Stimulated activated CD8-positive, alpha-beta memory T cell treated with anti-CD3 and anti-CD28 coated beads, Interleukin-4, amount 100 ng/mL, for 48 hours (primary cell): ENCODE results near the gene EPHX1.
"Not testable (repeated sequence)": the region's sequence is repeated elsewhere in the genome, so short reads cannot be mapped to it uniquely, and the experiment has no call there.

Experiments used
- DNase-seq: peaks from one replicate; pipeline ENCODE4 v3.0.0-alpha.2; 2020

Gene EPHX1

DNA sequence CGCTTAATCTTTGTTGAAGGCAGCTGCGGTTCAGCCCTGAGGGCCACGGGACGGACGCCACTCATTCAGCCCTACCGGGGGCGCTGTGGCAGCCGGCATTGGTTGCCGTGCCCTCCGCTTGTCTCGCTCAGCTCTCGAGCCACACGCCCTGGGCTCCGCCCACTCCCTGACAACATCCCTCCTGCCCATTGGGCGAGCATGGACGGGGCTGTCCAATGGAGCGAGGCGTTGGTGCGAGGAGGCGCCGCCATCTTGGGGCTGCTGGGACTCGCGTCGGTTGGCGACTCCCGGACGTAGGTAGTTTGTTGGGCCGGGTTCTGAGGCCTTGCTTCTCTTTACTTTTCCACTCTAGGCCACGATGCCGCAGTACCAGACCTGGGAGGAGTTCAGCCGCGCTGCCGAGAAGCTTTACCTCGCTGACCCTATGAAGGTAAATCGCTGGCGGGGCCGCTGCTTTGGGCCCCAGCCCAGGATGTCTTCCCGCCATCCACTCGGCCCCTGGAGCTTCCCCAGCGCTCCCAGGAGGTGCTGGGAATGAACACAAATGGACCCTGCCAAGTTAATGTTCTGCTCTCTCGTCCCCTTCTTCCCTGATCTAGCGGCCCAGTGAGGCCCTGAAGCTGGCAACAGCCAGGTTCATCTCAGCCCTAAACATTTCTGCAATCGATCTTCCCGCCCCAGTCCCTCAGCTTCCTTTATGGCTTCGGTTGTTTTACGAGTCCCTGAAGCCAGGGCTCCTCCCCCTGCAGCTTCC is 32.2 kb upstream of the EPHX1 start, which contains the start of gene SRP9:
SRP9 (plus strand) TSS at position 244 of the 754 bp plus-strand sequence; CDS start at position 359, 115 bp downstream.
- peak; percentile 97 for DNase-seq

DNA sequence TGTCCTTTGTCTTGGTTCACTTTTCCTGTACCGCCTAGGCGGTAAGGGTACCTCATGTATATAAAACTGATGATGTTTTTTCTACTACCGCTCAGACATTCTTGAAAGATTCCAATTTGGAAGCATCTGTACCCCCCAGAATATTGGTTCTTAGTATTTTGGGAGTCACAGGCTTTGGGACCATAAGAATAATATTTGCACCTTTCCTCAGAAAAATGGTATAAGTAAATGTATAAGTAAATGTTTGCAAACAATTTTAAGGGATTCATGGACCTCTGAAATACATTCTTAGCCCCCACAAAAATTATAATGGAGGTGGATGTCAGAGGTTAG is 31.6 kb upstream of the EPHX1 start:
- no peak for DNase-seq

DNA sequence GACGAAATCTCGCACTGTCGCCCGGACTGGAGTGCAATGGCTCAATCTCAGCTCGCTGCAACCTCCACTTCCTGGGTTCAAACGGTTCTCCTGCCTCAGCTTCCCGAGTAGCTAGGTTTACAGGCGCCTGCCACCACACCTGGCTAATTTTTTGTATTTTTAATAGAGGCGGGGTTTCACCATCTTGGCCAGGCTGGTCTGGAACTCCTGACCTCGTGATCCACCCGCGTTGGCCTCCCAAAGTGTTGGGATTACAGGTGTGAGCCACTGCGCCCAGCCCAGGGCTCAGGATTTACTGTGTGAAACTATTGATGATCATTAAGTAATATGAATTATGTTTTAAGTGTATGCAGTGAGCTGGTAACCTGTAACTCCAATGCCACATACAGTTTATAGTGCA is 30.8 kb upstream of the EPHX1 start:
- not testable (repeated sequence) for DNase-seq

DNA sequence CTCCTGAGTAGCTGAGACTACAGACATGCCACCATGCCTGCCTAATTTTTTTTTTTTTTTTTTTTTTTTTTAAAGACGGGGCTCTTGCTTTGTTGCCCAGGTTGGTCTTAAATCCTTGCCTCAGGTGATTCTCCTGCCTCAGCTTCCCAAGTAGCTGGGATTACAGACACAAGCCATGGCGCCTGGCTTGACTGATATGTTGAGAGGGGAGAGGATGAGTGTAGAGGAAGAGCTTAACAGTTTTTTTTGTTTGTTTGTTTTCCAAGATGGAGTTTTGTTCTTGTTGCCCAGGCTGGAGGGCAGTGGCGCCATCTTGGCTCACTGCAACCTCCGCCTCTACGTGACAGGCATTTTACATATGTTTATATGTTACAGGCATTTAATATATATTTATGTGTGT is 29.8 kb upstream of the EPHX1 start:
- DNase-seq: no peak

DNA sequence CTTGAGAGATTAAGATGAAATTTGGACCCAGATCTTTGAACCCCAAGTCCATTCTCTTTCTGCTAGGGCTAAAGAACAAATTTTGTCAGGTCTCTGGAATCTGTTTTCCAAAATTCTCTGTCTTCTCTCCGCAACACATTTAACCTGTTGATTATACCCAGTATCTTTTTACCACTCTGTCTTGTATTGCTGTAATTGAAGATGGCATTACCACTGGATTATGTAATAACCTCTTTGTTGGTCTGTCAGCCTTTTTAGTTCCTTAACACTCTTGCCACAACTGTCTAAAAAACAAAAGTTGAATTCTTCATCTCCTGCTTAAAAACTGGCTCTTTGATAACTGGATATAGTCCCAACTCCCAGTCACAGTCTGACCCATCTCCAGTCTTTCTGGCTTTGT is 29.3 kb upstream of the EPHX1 start:
- no peak for DNase-seq

DNA sequence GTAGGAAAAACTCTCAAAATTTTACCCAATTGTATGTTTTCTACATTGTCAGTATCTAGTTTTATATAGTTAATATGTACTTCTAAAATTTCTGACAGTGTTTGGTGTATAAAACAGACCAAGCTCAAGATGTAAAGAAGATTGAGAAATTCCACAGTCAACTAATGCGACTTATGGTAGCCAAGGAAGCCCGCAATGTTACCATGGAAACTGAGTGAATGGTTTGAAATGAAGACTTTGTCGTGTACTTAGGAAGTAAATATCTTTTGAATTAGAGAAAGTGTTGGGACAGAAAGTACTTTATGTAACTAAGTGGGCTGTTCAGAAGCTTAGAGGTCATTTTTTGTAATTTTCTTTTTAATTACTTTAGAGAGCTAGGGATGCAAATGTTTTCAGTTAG is 20.8 kb upstream of the EPHX1 start:
- DNase-seq: not testable (repeated sequence)

DNA sequence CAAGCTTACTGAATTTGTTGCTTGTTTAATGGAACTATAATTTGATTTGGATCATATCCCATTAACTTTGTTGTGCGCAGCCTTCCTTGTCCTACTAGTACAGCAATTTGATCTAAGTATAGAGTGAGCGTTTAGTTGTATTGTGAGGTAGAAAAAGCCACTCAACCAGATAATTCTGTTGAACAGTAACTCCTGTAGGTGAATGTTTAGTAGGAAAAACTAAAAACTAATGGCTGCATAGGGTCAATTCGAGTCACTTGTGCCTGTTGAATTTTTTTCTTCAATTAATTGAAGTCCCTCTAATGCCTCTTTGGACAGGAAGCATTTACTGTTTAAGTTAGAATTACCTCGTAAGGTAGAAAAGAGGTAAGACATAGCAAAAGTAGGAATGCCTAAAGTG is 15.0 kb upstream of the EPHX1 start:
- DNase-seq: no peak

DNA sequence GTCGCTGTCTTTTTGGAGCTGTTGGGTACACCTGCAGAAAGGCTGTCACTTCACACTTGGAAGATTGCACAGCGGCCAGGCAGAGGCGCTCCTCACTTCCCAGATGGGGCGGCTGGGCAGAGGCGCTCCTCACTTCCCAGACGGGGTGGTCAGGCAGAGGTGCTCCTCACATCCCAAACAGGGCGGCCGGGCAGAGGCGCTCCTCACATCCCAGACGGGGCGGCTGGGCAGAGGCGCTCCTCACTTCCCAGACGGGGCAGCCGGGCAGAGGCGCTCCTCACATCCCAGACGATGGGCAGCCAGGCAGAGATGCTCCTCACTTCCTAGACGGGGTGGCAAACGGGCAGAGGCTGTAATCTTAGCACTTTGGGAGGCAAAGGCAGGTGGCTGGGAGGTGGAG is 13.8 kb upstream of the EPHX1 start:
- DNase-seq: not testable (repeated sequence)

DNA sequence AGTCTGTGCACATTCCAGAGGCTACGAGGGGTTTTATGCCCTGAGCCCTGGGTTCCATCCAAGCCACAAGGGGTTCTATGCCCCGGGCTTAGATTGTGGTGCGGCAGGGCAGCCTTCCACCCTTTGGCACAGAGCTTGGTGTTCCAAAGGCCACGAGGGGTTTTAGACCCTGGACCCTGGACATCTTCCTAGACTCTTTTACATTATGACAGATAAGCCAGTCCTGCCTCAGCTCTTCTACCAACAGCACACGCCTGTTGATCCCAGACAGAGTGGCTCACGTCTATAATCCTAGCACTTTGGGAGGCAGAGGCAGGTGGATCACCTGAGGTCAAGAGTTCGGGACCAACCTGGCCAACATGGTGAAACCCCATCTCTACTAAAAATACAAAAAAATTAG is 8.8 kb upstream of the EPHX1 start:
- DNase-seq: not testable (repeated sequence)

DNA sequence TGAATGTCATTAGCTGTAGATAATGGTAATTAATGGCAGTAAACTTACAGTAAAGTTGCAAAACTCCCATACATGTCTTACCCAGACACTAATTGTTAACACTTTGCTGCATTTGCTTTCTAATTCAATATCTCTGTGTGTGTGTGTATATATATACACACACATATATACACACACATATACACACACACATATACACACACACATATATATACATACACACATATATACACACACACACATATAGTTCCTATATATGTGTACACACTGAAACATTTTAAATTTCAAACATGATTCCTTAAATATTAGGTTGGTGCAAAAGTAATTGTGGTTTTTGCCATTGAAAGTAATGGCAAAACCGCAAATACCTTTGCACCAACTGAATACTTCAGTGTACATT is 3.7 kb upstream of the EPHX1 start:
- no peak for DNase-seq

DNA sequence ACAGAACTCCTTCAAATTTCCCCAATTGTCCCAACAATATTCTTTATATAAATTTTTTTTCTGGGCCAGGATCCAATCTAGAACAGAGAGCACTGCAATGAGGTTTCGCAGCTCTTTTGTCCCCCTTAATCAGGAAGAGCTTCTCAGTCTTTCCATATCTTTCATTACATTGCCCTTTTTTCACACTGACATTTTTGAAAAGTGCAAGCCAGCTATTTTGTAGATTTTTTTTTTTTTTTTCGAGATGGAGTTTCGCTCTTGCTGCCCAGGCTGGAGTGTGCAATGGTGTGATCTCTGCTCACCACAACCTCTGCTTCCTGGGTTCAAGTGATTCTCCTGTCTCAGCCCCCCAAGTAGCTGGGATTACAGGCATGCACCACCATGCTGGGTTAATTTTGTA is 3.2 kb upstream of the EPHX1 start:
- not testable (repeated sequence) for DNase-seq

DNA sequence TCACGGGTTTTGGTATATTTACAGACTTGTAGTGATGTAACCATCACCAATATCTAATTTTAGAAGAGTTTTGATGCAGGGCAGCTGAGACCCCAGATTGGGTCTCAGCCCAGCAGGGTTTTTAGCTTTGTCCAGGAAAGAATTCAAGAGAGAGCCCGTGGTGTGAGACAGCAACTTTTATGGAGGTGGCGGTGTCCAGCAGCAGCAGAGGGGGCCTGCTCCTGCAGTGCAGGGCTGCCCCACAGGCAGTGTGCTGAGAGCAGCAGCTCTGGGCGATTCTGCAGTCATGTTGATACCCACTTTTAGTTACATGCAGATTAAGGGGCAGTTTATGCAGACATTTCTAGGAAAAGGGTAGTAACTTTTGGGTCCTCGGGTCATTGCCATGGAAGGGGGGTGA is 1.8 kb upstream of the EPHX1 start:
- no peak for DNase-seq

DNA sequence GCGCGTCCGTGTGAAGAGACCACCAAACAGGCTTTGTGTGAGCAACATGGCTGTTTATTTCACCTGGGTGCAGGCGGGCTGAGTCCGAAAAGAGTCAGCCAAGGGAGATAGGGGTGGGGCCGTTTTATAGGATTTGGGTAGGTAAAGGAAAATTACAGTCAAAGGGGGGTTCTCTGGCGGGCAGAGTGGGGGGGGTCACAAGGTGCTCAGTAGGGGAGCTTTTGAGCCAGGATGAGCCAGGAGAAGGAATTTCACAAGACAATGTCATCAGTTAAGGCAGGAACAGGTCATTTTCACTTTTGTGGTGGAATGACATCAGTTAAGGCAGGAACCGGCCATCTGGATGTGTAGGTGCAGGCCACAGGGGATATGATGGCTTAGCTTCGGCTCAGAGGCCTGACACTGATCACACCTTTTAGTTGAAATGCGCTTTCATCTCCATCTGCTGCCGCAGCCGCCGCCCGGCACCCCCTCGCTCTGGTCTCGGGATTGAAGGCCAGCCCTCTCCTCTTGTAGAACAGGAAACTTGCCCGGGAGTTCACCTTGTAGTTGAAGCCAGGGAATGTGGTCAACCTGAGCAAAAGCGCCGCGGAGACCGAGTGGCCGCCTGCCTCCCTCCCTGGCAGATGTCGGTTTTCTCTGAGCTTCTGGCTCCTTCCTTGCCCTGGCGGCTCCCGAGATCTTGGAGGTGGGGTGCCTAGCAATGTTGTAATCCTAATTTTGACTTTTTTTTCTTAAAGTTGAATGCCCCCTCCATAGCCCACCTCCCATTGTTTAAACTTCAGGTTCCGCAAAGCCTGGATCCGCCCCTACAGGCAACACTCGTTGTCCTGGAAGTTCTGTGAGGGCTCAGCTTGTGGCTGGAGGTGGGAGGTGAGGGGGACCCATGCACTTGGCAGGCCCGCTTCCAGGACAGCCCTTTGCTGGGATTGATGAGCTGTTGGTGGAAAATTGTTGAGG is 935 bp downstream of the EPHX1 start:
- DNase-seq: not testable (repeated sequence)

DNA sequence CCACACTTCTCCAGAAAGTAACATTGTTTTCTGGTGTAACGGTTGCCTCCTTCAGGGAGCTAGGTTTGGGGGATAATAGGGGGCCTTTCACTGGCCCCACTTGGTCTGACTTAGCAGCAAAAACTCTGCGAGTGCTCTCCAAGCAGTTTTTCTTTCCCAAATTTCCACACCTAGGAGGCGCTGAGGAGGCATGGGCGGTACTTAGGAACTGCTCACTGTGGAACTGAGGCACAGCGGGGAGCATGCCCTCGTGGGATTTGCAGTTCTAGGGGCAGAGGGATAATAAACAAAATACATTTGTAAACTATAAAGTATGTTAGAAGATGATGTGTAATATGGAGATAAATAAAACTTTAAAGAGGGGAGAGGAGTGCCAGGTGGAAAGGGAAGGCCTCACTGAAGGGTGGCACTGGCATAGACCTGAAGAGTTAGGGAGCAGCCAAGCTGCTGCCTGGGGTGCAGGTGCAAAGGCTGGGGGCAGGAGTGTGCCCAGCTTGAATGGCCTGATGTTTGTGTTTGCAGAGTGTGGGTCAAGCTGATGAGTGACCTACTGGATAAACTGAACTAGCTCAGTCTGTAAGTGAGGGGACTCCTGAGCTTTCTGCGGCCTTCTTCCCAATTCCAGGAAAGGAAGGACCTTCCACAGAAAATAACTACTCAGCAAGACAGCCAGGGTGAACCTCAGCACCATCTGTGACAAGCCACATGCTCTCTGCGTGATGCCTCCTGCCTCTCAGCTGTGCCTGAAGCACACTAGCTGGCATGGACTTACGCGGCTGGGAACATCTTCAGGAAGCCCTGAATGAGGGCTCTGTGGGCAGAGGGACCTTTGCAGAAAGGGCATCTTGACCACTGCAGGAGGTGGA is 1.9 kb downstream of the EPHX1 start:
- no peak for DNase-seq

DNA sequence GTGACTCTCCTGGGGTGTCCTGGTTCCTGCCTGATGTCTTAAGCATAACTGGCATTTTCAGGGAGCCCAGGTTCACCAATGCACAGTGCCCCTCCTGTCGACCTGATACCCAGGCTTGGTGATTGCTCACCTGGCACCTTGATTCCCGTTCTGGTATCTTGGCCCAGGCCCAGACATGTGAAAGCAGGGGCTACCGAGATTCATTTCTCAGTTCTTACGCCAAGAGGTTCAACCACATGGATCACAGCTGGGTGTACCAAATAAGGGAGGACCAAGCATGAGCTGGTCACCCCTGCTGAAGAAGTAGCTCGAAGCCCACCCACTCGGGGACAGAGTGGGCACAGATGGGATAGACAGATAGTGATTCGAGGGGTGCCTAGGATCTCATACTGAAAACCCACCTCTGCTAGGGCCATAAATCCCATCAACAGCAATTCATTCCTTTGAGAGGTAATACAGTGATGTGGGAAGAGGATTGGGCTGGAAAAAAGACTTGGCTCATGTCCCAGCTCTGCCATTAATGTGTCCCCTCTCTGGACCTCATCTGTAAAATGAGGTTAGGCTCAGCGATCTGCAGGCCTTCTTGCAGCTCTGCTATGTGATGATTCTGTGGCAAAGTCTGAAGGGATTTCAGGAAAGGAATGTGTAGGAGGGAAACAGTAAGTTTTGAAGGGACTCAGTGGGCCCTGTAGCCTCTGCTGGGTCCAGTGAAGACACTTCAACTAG is 2.7 kb downstream of the EPHX1 start:
- no peak for DNase-seq

DNA sequence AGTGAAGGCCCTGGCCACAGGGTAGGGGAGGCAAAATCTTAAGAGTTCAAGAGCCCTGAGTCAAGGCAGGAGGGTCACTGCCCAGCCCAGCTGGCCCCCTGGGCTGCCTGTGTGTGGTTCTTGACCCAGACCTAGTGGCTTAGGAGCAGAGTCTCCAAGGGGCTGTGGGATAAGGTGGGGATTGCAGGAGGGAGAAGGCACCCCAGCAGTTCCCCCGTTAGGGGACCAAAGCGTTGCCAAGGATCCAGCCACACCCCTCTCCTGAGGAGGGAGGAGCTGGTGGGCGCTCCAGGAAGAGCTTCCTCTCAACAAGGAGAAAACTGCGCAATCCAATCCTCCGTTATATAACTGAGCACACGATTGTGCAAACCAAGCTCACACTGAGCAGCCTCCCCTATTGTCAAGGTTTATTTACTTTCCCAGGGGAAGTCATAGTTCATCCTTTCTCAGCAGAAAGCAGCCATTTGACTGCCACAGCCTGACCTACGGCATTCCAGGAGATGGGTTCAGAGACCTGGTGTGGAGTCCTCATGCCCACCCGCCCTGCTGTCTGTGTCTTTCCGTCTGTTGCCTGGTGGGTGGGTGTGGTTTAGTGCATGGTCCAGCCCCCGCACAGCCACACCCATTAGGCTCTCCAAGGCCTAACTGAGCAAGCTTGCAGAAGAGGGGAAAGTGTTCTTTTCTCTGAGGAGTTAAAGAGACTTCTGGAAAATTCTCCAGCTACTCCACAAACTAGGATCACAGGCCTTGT is 3.5 kb downstream of the EPHX1 start:
- DNase-seq: no peak

DNA sequence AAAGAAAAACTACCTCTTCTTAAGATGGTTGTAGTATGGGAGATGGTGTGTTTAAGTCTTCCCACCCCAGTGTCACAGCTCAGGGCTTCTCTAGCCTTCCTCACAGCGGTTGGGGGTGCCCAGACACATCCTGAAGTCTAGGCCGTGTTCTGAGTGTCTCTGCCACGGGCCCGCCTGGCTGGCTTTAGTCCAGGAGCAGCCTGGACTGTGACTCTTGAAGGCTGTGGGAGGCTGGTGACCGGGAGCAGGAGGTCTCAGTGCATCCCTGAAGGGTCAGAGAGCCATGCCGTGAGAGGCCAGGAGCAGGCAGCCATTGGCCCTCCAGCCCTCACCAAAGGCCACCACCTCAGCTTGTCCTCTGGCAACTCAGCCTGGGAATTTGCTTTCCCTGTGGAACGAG is 4.5 kb downstream of the EPHX1 start:
- DNase-seq: no peak

DNA sequence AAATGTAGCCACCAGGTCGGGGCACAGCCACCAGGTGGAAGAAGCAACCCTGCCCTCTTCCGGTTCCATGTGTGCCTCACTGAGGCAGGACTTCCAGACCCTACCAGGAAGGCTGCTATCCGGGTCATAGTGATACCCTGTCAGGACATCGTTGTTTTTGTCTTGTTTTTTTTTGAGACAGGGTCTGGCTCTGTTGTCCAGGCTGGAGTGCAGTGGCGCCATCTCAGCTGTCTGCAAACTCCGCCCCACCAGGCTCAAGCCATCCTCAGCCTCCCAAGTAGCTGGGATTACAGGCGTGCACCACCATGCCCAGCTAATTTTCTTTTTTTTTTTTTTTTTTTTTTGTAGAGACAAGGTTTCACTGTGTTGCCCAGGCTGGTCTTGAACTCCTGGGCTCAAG is 5.2 kb downstream of the EPHX1 start:
- DNase-seq: not testable (repeated sequence)

DNA sequence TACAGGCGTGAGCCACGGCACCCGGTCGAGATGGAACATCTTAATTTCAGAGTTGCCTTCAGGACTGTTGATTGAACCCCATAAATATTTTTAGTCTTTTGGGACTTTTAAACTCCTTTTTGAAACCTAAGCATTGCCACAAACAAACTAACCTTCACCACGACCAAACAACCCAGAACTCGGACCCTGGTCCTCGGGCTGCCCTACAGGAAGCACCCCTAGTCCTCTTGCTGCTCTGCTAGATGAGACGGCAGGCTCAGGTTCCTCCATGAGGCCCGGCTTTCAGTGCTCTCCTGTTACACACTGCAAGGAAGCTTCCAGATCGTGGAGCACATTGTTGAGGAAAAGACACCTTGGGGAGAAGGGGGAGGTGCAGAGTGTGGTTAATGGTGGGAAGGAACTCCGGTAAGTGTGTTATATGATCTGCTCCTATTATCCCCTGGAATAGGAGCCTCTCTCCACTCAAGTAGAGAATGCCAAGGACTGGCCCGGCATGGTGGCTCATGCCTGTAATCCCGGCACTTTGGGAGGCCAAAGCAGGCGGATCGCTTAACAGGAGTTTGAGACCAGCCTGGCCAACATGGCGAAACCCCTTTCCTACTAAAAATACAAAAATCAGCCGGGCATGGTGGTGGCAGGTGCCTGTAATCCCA is 5.7 kb downstream of the EPHX1 start:
- DNase-seq: no peak

DNA sequence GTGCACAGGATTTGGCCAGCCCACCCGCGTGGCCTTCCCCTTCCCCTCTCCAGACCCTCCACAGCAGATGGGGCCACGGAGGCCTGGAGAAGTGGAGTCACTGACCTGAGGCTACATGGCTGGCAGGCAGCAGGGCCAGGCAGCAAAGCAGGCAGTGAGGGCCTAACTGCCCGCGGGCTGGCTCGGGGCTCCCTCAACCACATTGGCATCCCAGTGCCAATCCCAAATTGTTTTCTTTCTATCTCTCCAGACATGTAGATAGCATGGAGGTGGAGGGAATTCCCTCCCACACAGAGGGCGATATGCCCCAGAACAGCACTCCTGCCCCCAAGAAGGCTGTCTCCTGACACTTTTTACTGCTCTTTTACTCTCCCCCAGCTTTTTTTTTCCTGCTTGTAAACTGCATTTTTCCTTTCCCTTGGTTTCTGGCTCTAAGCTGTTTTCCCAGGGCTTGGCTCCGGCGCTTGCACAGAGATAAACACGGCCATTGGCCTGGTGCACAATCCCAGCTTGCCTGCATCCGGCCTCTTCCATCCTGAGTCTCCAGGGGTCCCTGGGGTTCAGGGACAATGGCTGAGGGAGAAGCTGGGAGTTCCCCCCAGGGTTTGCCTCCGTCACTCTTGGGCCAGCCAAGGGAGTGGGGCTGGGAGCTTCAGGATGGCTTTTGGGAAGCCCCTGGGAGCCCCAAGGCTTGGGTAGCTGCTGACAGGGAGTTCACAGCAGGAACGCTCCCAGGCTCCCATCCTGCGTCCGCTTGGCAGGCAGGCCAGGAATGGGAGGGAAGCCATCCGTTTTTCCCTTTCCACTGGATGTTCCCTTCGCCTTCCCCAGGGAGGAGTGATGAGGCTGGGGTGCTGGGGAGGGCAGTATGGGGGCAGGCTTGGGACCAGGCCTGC is 7.0 kb downstream of the EPHX1 start:
- no peak for DNase-seq
